Right renal pelvis (tissue), 4 donors: ENCODE results near the gene EEF1B2. TPM values are rescaled to one million over a fixed set of nuclear protein-coding genes. Genes with fewer than 3 reads are reported as not detected.
"Not testable (repeated sequence)": the region's sequence is repeated elsewhere in the genome, so short reads cannot be mapped to it uniquely, and the experiment has no call there.

Experiments used
- DNase-seq, 4 donors: peaks; one replicate each; pipeline ENCODE4 v3.0.0-alpha.2; 2013; ENCODE audit warnings: low read depth in 4 of 4, low spot score in 3 of 4, missing footprints in 1 of 4
- polyA plus RNA-seq, 4 donors: library from polyadenylated mRNA; unstranded; fragments of 120-200 nt; gene quantifications; one replicate each; pipeline ENCODE4 v1.2.1, GENCODE V29; 2013; ENCODE audit not compliant: insufficient read length in 4 of 4

Gene EEF1B2
- polyA plus RNA-seq, 4 donors: 594 to 648 (median 613) TPM

DNA sequence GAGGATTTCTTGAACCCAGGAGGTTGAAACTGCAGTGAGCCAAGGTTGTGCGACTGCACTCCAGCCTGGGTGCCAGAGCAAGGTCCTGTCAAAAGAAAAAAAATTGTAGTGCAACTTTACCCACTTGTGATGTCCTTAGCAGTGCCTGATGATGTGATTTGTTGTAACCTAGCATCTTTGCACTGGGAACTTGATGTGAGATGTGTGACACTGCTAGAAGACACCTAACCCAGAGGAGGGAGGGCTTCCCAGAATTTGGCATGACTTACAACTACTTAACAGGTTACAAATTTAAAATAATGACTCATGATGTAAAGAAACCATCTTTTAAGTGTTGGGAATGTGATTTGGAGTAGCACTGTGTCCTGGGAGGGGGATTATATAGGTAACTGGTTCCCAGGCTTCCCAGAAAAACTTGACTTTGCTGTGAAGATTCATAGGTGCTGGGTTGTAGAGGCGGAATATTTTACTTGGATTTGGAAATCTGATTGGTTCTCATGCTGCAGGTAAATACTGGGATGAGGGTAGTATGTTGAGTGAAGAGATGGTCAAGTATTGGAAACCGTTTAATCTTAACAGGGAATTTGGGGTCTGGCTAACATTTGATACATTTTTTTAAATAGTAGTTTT, 3.7 kb downstream of the EEF1B2 start:
- no peak for DNase-seq

- DNase-seq: peak in 2 of 4 donors; percentile 15 to 46
Measured at GRCh38 chr2:206164261-206164862, 4.7 kb downstream of the EEF1B2 start.

DNA sequence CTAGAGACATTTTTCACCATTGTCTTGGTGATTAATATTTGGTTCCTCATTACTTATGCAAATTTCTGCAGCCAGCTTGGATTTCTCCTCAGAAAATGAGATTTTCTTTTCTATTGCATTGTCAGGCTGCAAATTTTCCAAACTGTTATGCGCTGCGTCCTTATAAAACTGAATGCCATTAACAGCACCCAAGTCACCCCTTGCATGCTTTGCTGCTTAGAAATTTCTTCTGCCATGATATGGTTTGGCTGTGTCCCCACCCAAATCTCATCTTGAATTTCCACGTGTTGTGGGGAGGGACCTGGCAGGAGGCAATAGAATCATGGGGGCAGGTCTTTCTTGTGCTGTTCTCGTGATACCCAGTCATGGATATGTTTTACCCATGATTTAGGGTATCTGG, 8.5 kb downstream of the EEF1B2 start:
- DNase-seq: not testable (repeated sequence)

DNA sequence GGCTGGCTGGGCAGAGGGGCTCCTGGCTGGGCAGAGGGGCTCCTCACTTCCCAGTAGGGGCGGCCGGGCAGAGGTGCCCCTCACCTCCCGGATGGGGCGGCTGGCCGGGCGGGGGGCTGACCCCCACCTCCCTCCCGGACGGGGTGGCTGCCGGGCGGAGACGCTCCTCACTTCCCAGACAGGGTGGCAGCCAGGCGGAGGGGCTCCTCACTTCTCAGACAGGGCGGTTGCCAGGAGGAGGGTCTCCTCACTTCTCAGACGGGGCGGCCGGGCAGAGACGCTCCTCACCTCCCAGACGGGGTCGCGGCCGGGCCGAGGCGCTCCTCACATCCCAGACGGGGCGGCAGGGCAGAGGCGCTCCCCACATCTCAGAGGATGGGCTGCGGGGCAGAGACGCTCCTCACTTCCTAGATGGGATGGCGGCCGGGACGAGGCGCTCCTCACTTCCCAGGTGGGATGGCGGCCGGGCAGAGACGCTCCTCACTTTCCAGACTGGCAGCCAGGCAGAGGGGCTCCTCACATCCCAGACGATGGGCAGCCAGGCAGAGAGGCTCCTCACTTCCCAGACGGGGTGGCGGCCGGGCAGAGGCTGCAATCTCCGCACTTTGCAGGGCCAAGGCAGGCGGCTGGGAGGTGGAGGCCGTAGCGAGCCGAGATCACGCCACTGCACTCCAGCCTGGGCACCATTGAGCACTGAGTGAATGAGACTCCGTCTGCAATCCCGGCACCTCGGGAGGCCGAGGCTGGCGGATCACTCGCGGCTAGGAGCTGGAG, 12.1 kb downstream of the EEF1B2 start:
- not testable (repeated sequence) for DNase-seq

GRCh38 chr2:206173147-206173546, 13.5 kb downstream of the EEF1B2 start:
- no peak for DNase-seq

DNA sequence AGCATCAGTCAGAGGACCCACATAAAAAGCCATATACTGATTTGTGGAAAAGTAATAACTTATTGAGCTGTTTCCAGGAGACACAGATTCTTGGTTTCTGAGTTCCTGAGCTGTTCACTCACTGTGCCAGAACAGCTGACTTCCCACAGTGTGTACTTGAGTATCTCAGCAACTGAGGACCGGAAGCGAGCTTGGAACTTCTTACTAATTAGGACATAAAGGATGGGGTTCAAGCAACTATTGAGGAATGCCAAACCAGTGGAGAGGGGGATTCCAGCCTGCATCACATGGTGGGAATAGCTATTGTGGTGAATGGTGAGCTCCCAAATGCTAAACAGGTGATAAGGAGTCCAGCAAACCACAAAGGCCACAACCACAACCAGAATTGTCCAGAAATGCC, 16.4 kb downstream of the EEF1B2 start:
- no peak for DNase-seq

DNA sequence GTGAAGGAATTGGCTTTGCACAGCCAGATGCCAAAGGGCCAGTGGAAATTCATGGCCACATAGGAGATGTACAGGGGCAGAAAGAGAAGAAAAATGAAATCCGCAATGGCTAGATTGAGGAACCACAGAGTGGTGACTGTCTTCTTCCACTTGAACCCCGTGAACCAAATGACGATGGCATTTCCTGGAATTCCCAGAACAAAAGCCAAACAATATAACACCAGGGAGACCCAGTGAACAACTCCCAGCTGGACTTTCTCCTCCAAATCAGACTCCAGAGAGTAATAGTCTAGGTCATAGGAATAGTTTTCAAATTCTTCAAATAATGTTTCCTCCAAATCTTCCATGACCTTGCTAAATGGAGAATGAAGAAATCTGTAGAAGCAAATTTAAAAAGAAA, 17.2 kb downstream of the EEF1B2 start:
- DNase-seq: no peak

DNA sequence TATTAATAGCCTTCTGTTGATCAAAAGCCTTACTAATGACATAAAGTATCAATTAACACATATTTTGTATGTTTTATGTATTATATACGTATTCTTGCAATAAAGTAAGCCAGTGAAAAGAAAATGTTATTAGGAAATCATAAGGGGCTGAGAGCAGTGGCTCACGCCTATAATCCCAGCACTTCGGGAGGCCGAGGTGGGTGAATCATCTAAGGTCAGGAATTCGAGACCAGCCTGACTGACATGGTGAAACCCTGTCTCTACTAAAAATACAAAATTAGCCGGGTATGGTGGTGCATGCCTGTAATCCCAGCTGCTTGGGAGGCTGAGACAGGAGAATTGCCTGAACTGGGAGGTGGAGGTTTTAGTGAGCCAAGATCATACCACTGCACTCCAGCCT, 21.8 kb downstream of the EEF1B2 start:
- not testable (repeated sequence) for DNase-seq

- DNase-seq: no peak
Measured at GRCh38 chr2:206189691-206190090, 30.0 kb downstream of the EEF1B2 start.

DNA sequence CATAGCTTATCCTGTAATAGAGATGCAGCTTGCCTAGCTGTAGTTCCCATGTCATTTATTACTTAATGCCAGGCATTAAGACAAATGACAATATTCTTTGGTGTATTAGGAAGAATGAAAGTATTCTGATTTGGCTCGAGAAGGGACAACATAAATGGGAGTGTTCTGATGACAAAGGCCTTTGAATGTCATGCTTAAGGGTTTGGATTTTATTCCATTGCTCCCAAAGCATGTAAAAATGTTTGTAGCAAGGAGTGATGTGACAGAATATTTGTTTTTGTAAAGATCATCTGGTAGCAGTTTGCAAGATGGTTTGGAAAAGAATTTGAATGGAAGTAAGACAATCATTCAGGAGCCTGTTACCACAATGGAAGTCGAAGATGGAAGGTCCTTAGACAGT, 30.4 kb downstream of the EEF1B2 start:
- DNase-seq: no peak

- no peak for DNase-seq
Measured at GRCh38 chr2:206190689-206191088, 31.0 kb downstream of the EEF1B2 start.

GRCh38 chr2:206192157-206192556, 32.5 kb downstream of the EEF1B2 start:
- no peak for DNase-seq

- DNase-seq: no peak
Measured at GRCh38 chr2:206193671-206194357, 34.1 kb downstream of the EEF1B2 start.

DNA sequence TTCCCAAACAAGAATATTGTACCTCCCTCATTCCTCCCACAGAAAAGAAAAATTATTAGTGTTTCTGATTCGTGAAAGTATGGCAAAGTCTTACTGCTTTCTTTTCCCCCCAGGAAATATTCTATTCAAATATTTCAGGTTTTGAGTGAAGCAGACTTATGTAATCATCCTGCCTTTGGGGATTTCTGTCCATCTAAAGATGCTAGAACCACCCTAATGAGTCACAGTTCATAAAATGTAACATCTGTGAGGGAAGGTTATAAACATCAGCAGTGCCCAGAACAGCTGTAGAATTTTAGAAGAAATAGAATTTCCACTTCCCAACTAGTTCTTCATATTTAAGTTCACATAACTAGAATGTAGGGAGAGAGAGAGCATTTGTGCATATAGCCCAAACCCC, 39.0 kb downstream of the EEF1B2 start:
- DNase-seq: no peak

- no peak for DNase-seq
Measured at GRCh38 chr2:206201075-206201848, 41.6 kb downstream of the EEF1B2 start.

GRCh38 chr2:206202446-206202845, 42.8 kb downstream of the EEF1B2 start:
- no peak for DNase-seq

DNA sequence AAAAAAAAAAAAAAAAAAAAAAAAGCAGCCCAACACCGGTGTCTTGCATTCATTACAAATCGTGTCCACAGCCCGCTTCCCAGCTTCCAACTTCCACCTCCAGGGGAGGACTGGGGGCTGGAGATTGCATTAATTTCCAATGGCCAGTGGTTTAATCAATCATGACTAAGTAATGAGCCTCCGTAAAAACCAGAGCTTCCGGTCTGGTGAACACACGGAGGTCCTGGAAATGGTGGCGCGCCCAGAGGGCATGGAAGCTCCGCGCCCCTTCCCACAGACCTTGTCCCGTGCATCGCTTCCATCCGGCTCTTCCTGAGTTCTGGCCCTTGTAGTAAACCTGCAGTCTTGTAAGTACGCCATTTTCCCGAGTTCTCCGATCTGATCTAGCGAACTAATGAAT, 43.6 kb downstream of the EEF1B2 start:
- DNase-seq: no peak

GRCh38 chr2:206204710-206205109, 45.0 kb downstream of the EEF1B2 start:
- no peak for DNase-seq

GRCh38 chr2:206207316-206207715, 47.6 kb downstream of the EEF1B2 start:
- DNase-seq: not testable (repeated sequence)

- DNase-seq: no peak
Measured at GRCh38 chr2:206208900-206209299, 49.2 kb downstream of the EEF1B2 start.
